HG02798 (cell line): ENCODE data around the gene VSTM5.
A peak's percentile ranks its signal among the peaks of the same experiment; 100 is the strongest.
"Not testable (repeated sequence)": the region's sequence is repeated elsewhere in the genome, so short reads cannot be mapped to it uniquely, and the experiment has no call there.

Source experiments
- ATAC-seq: cut with Tn5 transposase; IDR thresholded peaks from one replicate; pipeline ENCODE4 v1.9.1; 2021; ENCODE audit warnings: mild to moderate bottlenecking; ENCODE audit not compliant: unreplicated experiment, poor library complexity

VSTM5 gene

GRCh38 chr11:93850594-93851018, at the start of gene VSTM5:
Gene VSTM5, minus strand, starts transcription at chr11:93850618. Its CDS starts 116 bp downstream, at chr11:93850502.
- no peak for ATAC-seq

- peak; percentile 53 for ATAC-seq
These were observed 44.9 kb upstream of the VSTM5 start for GRCh38 chr11:93895106-93895862.

- no peak for ATAC-seq
These were observed 40.1 kb upstream of the VSTM5 start for GRCh38 chr11:93890391-93891051.

GRCh38 chr11:93887111-93887510, 36.7 kb upstream of the VSTM5 start:
- no peak for ATAC-seq

- ATAC-seq, result not testable (repeated sequence)
These were observed 28.7 kb upstream of the VSTM5 start for GRCh38 chr11:93879114-93879513.

- ATAC-seq, result no peak
These were observed 25.2 kb upstream of the VSTM5 start for GRCh38 chr11:93875637-93876036.

- no peak for ATAC-seq
These were observed 21.1 kb upstream of the VSTM5 start for GRCh38 chr11:93871526-93871925.

GRCh38 chr11:93870616-93871015, 20.2 kb upstream of the VSTM5 start:
- ATAC-seq, result no peak

GRCh38 chr11:93869830-93870229, 19.4 kb upstream of the VSTM5 start:
- ATAC-seq, result no peak

- not testable (repeated sequence) for ATAC-seq
These were observed 18.0 kb upstream of the VSTM5 start for GRCh38 chr11:93868404-93868803.

- no peak for ATAC-seq
These were observed 11.4 kb upstream of the VSTM5 start for GRCh38 chr11:93861808-93862207.

- no peak for ATAC-seq
These were observed 7.8 kb upstream of the VSTM5 start for GRCh38 chr11:93858121-93858775.

- ATAC-seq, result no peak
These were observed 7.1 kb upstream of the VSTM5 start for GRCh38 chr11:93857413-93858120.

GRCh38 chr11:93852242-93852641, 1.8 kb upstream of the VSTM5 start:
- ATAC-seq, result no peak

GRCh38 chr11:93849751-93850593, 446 bp downstream of the VSTM5 start:
- no peak for ATAC-seq

GRCh38 chr11:93849201-93849600, 1.2 kb downstream of the VSTM5 start:
- ATAC-seq, result no peak

GRCh38 chr11:93846411-93846810, 4.0 kb downstream of the VSTM5 start:
- ATAC-seq, result no peak

- ATAC-seq, result no peak
These were observed 5.0 kb downstream of the VSTM5 start for GRCh38 chr11:93845181-93846092.

- no peak for ATAC-seq
These were observed 5.8 kb downstream of the VSTM5 start for GRCh38 chr11:93844568-93844967.
